IMR-90 (cell line): ENCODE measurements around the gene LAPTM5. TPM values are rescaled to one million over a fixed set of nuclear protein-coding genes. Genes with fewer than 3 reads are reported as not detected.

Experiments used
- ATAC-seq: fragments of 200-7000 bp; cut with Tn5 transposase; 2 replicates; pipeline ENCODE4 v1.9.1; 2020; ENCODE audit warnings: low read depth, mild to moderate bottlenecking, moderate library complexity
- BruUV-seq: library from RNA; stranded (reverse); fragments of 400-500 nt; replicated peaks from 2 replicates; lab custom pipeline; 2021; lab: Mats Ljungman, UMichigan
- CTCF ChIA-PET: fragments of 300-600 bp; formaldehyde crosslinking; extraction: SDS; loops from one replicate; lab custom pipeline; 2021; ENCODE audit warnings: antibody characterized with exemption; lab: Yijun Ruan, JAX
- POLR2A ChIA-PET: fragments of 300-600 bp; sonication (Branson Sonifier 250); formaldehyde crosslinking; loops from one replicate; lab custom pipeline; 2022; ENCODE audit warnings: antibody characterized with exemption; ENCODE audit not compliant: unreplicated experiment; lab: Charles Lee
- DNase-seq: peaks from one replicate; pipeline ENCODE4 v3.0.0; 2013
- H2AFZ ChIP-seq: replicated peaks from 2 replicates; pipeline ENCODE3; 2013; ENCODE audit warnings: low read length, mild to moderate bottlenecking; ENCODE audit not compliant: poor library complexity
- H2AK5ac ChIP-seq: 2 replicates; pipeline ENCODE4 v1.6.1; 2013; ENCODE audit warnings: low read depth, low read length, inconsistent platforms
- H2AK9ac ChIP-seq: replicated peaks from 2 replicates; pipeline ENCODE3; 2013; ENCODE audit warnings: mild to moderate bottlenecking, low read depth, low read length, moderate library complexity; ENCODE audit not compliant: poor library complexity
- H2BK120ac ChIP-seq: 2 replicates; pipeline ENCODE4 v1.6.1; 2013; ENCODE audit warnings: low read depth, low read length, inconsistent platforms
- H2BK15ac ChIP-seq: 3 replicates; pipeline ENCODE4 v1.6.1; 2013; ENCODE audit warnings: low read depth, low read length, inconsistent platforms
- H2BK20ac ChIP-seq: 2 replicates; pipeline ENCODE4 v1.6.1; 2013; ENCODE audit warnings: low read depth, mild to moderate bottlenecking, inconsistent platforms, low read length, moderate library complexity
- H2BK5ac ChIP-seq: 2 replicates; pipeline ENCODE4 v1.6.1; 2013; ENCODE audit warnings: mild to moderate bottlenecking, low read depth, low read length, inconsistent platforms; ENCODE audit not compliant: poor library complexity, severe bottlenecking
- H3K14ac ChIP-seq: replicated peaks from 2 replicates; pipeline ENCODE4 v1.6.1; 2013; ENCODE audit warnings: low read depth, low read length, inconsistent platforms
- H3K18ac ChIP-seq: 2 replicates; pipeline ENCODE4 v1.6.1; 2013; ENCODE audit warnings: low read depth, low read length, control low read depth
- H3K23ac ChIP-seq: 2 replicates; pipeline ENCODE4 v1.6.1; 2013; ENCODE audit warnings: low read depth, low read length, inconsistent platforms
- H3K27ac ChIP-seq: 2 replicates; pipeline ENCODE4 v1.5.1; 2013; ENCODE audit warnings: mild to moderate bottlenecking, control low read depth, low read length; ENCODE audit not compliant: insufficient read depth
- H3K27me3 ChIP-seq: 2 replicates; pipeline ENCODE4 v1.6.1; 2013; ENCODE audit warnings: low read length; ENCODE audit not compliant: control insufficient read depth, insufficient read depth
- H3K36me3 ChIP-seq: 2 replicates; pipeline ENCODE4 v1.6.1; 2013; ENCODE audit warnings: low read length, mixed read lengths; ENCODE audit not compliant: control insufficient read depth, insufficient read depth
- H3K4ac ChIP-seq: 2 replicates; pipeline ENCODE4 v1.6.1; 2013; ENCODE audit warnings: low read depth, low read length, inconsistent platforms
- H3K4me1 ChIP-seq: 2 replicates; pipeline ENCODE4 v1.6.1; 2013; ENCODE audit warnings: low read length, mixed read lengths; ENCODE audit not compliant: control insufficient read depth, insufficient read depth
- H3K4me2 ChIP-seq: 2 replicates; pipeline ENCODE4 v1.6.1; 2013; ENCODE audit warnings: low read depth, mild to moderate bottlenecking, control low read depth, low read length, moderate library complexity
- H3K4me3 ChIP-seq: 2 replicates; pipeline ENCODE4 v1.5.1; 2013; ENCODE audit warnings: low read depth, mild to moderate bottlenecking, control low read depth, low read length, moderate library complexity; ENCODE audit not compliant: insufficient read depth
- H3K56ac ChIP-seq: 2 replicates; pipeline ENCODE4 v1.6.1; 2013; ENCODE audit warnings: low read length, inconsistent platforms; ENCODE audit not compliant: insufficient read depth; ENCODE audit errors: extremely low read depth
- H3K79me1 ChIP-seq, 2 experiments: 2 replicates each; pipeline ENCODE4 v1.6.1; 2013; ENCODE audit warnings: low read length in 2 of 2, inconsistent platforms in 1 of 2, low read depth in 1 of 2
- H3K9ac ChIP-seq: 2 replicates; pipeline ENCODE4 v1.6.1; 2013; ENCODE audit warnings: low read depth, low read length, control low read depth
- H3K9me1 ChIP-seq: 2 replicates; pipeline ENCODE4 v1.6.1; 2013; ENCODE audit warnings: low read length, inconsistent platforms; ENCODE audit not compliant: insufficient read depth
- H3K9me3 ChIP-seq: 2 replicates; pipeline ENCODE4 v1.6.1; 2013; ENCODE audit warnings: low read length; ENCODE audit not compliant: control insufficient read depth, insufficient read depth
- H4K20me1 ChIP-seq: 2 replicates; pipeline ENCODE4 v1.6.1; 2013; ENCODE audit warnings: low read length, inconsistent platforms; ENCODE audit not compliant: insufficient read depth
- H4K5ac ChIP-seq: 2 replicates; pipeline ENCODE4 v1.6.1; 2013; ENCODE audit warnings: mild to moderate bottlenecking, low read depth, low read length, control low read depth
- H4K8ac ChIP-seq, 2 experiments: 2 replicates each; pipeline ENCODE4 v1.6.1; 2013; ENCODE audit warnings: low read depth in 2 of 2, low read length in 2 of 2, control low read depth in 1 of 2, inconsistent platforms in 1 of 2
- H4K91ac ChIP-seq: 2 replicates; pipeline ENCODE4 v1.6.1; 2013; ENCODE audit warnings: low read depth, low read length, inconsistent platforms; ENCODE audit not compliant: insufficient read depth
- BHLHE40 ChIP-seq: fragments of 150-350 bp; IDR thresholded peaks from 2 replicates; pipeline ENCODE4 v1.6.1; 2016; ENCODE audit warnings: mild to moderate bottlenecking, low read depth, low read length
- CEBPB ChIP-seq: IDR thresholded peaks from 2 replicates; pipeline ENCODE4 v1.6.1; 2012; ENCODE audit warnings: low read depth, low read length, improper control_type of control experiment
- CHD1 ChIP-seq: IDR thresholded peaks from 2 replicates; pipeline ENCODE4 v1.6.1; 2012; ENCODE audit warnings: low read depth, low read length, improper control_type of control experiment
- ELK1 ChIP-seq: fragments of 150-350 bp; IDR thresholded peaks from 2 replicates; pipeline ENCODE4 v1.6.1; 2016; ENCODE audit warnings: low read depth, mild to moderate bottlenecking, low read length, moderate library complexity, borderline replicate concordance
- FOS ChIP-seq: fragments of 150-350 bp; IDR thresholded peaks from 2 replicates; pipeline ENCODE4 v1.6.1; 2016; ENCODE audit warnings: low read depth, low read length
- POLR2A ChIP-seq: IDR thresholded peaks from 2 replicates; pipeline ENCODE4 v1.6.1; 2012; ENCODE audit warnings: mild to moderate bottlenecking, low read depth, low read length
- RAD21 ChIP-seq: IDR thresholded peaks from 2 replicates; pipeline ENCODE4 v1.6.1; 2012; ENCODE audit warnings: low read length, improper control_type of control experiment
- RFX5 ChIP-seq: IDR thresholded peaks from 2 replicates; pipeline ENCODE4 v1.8.0; 2012; ENCODE audit warnings: low read depth, mild to moderate bottlenecking, low read length, moderate library complexity
- SMC3 ChIP-seq: fragments of 150-350 bp; IDR thresholded peaks from 2 replicates; pipeline ENCODE4 v1.6.1; 2016; ENCODE audit warnings: low read depth, mild to moderate bottlenecking, antibody characterized with exemption, low read length, moderate library complexity
- WGBS, 2 experiments: methylation state at CpG; one replicate each; pipeline versions ENCODE4 v1.1.5 to v1.1.7; 2013; ENCODE audit warnings: missing lambda C conversion rate in 2 of 2; ENCODE audit not compliant: insufficient read length in 1 of 2; ENCODE audit errors: extremely low coverage in 2 of 2; 5-methylcytosine and 5-hydroxymethylcytosine counted together
- dilution Hi-C: fragments of 300-500 bp; cut with HindIII; formaldehyde crosslinking; loops from one replicate; pipeline ENCODE4 v1.14.3; 2018; ENCODE audit warnings: low sequenced_read_pairs; ENCODE audit not compliant: unreplicated experiment
- in situ Hi-C: fragments of 300-500 bp; cut with MboI; formaldehyde crosslinking; loops from 3 replicates; pipeline ENCODE4 v1.14.3; 2019; ENCODE audit warnings: low sequenced_read_pairs, inconsistent platforms, mixed read lengths
- intact Hi-C: fragments of 100-400 bp; cut with micrococcal nuclease; formaldehyde crosslinking; loops from 2 replicates; pipeline ENCODE4 v1.10.0; 2022
- polyA plus RNA-seq, 3 experiments: library from polyadenylated mRNA; depleted of rRNA; stranded (reverse); fragments of >200 nt; gene quantifications; 2 replicates each; pipeline ENCODE4 v1.2.3, GENCODE V29; 2012; ENCODE audit warnings: low replicate concordance in 1 of 3
- total RNA-seq: library from RNA; depleted of rRNA; stranded (reverse); fragments of >200 nt; gene quantifications from 2 replicates; pipeline ENCODE4 v1.2.3, GENCODE V29; 2012

The LAPTM5 gene
- total and polyA plus RNA-seq, 2 of the 4 experiments (the other 2 are of a cell fraction): 0.09 TPM; not detected in 1

GRCh38 chr1:30783256-30783915 is 25.8 kb upstream of the LAPTM5 start:
- 72% methylated on average over 2 of the region's 16 CpGs; no CpG with 5 or more reads in 1 of the 2 experiments for WGBS, 2 experiments
- Histone ChIP-seq H3K4me3 (no peak overlapping the region), H3K4me1 (no peaks in the 10 kb centered on the region), H2AK5ac (no peak overlapping the region), H3K36me3 (no peaks in the 10 kb centered on the region), H3K4me2 (no peak overlapping the region), H4K5ac (no peak overlapping the region), H2BK120ac (no peak overlapping the region), H2BK15ac (no peak overlapping the region), H3K18ac (no peak overlapping the region), H4K20me1 (no peaks in the 10 kb centered on the region), H3K27me3 (peaks cover 2% of the 10 kb centered on the region; the same call in 1 of the 2 replicates), H3K14ac (no peak overlapping the region), H4K91ac (no peak overlapping the region), H3K56ac (no peak overlapping the region), H2AK9ac (no peak overlapping the region), H3K27ac (no peak overlapping the region), H2BK20ac (no peak overlapping the region), H3K9ac (no peak overlapping the region), H2AFZ (no peak overlapping the region), H3K9me3 (no peaks in the 10 kb centered on the region), H2BK5ac (no peak overlapping the region), H4K8ac (no peak overlapping the region), H3K23ac (no peak overlapping the region), H3K4ac (no peak overlapping the region), H3K79me1 (no peaks in the 10 kb centered on the region), H3K9me1 (no peaks in the 10 kb centered on the region)
- TF ChIP-seq CEBPB (no peak), BHLHE40 (no peak), RAD21 (no peak), RFX5 (no peak), POLR2A (no peak), CHD1 (no peak), ELK1 (no peak), FOS (no peak), SMC3 (no peak)
- POLR2A ChIA-PET: no interaction called here
- no peak for ATAC-seq
- CTCF ChIA-PET: interaction anchor here (0.8 to 2.9 kb wide), 9 partner anchors 8 to 145 kb away, joined by 3 to 18 read pairs (median 6); no protein-coding TSS in a partner anchor
- dilution Hi-C loops: no loop called here
- no peak for DNase-seq
- intact Hi-C loops: loop anchor here (5.0 kb wide), 1 partner anchor 144 kb away; no protein-coding TSS in a partner anchor
- no TSS peak for BruUV-seq
- in situ Hi-C loops: no loop called here
